ENCODE data around the gene NTHL1. TPM values are rescaled to one million over a fixed set of nuclear protein-coding genes. Genes with fewer than 3 reads are reported as not detected.

The NTHL1 gene
- total RNA-seq, 2 experiments from 2014 or later = 19.4 to 20.7 TPM

DNA sequence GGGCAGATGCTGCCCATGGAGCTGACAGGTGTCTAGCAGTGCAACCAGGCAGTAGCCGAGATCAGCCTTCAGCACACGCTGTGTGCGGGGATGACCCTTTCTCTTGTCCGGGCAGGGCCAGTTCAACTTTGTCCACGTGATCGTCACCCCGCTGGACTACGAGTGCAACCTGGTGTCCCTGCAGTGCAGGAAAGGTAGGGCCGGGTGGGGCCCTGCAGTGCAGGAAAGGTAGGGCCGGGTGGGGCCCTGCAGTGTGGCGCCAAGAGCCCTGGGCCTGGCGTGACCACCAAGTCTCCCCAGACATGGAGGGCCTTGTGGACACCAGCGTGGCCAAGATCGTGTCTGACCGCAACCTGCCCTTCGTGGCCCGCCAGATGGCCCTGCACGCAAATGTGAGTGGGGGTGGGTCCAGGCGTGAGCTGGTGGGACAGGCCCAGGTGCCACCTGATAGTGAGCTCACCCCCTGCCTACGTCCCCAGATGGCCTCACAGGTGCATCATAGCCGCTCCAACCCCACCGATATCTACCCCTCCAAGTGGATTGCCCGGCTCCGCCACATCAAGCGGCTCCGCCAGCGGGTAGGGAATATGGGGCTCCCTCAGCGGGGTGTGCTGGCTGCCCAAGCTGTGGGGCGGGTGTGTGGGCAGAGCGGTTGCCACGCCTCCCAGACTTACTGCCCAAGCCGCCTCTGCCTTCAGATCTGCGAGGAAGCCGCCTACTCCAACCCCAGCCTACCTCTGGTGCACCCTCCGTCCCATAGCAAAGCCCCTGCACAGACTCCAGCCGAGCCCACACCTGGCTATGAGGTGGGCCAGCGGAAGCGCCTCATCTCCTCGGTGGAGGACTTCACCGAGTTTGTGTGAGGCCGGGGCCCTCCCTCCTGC lies 40.4 kb upstream of the NTHL1 start:
- Mint-ChIP-seq H3K36me3 (no peaks in the 10 kb centered on the region), H3K4me3 (no peak overlapping the region), H3K27ac (no peak overlapping the region), H3K4me1 (no peaks in the 10 kb centered on the region), H3K27me3 (no peaks in the 10 kb centered on the region), H3K9me3 (no peaks in the 10 kb centered on the region)
- POLR2A ChIA-PET = no interaction called here
- no peak for DNase-seq
- ATAC-seq (ENCODE audit: low read depth) = no peak

GRCh38 chr16:2086812-2087747 lies 39.4 kb upstream of the NTHL1 start:
- DNase-seq = no peak
- no peak overlapping the region for H3K27ac Mint-ChIP-seq

GRCh38 chr16:2086106-2086742 lies 38.6 kb upstream of the NTHL1 start:
- POLR2A ChIA-PET = interaction anchor here (0.6 kb wide), 1 partner anchor 39 kb away, joined by 3 read pairs; the partner anchor contains the start of genes NTHL1 and TSC2
- no peaks in the 10 kb centered on the region for H3K4me1 Mint-ChIP-seq
- ATAC-seq (ENCODE audit: low read depth) = no peak
- no peak overlapping the region for H3K27ac Mint-ChIP-seq
- no peak for DNase-seq
- H3K4me3 Mint-ChIP-seq = no peak overlapping the region
- no peaks in the 10 kb centered on the region for H3K27me3 Mint-ChIP-seq
- no peaks in the 10 kb centered on the region for H3K9me3 Mint-ChIP-seq
- peaks cover 1% of the 10 kb centered on the region for H3K36me3 Mint-ChIP-seq

More at GRCh38 chr16:2086812-2087747, 39.4 kb upstream of the NTHL1 start:
- ATAC-seq (ENCODE audit: low read depth) = no peak
- peaks cover 1% of the 10 kb centered on the region for H3K36me3 Mint-ChIP-seq
- H3K4me1 Mint-ChIP-seq = no peaks in the 10 kb centered on the region
- H3K4me3 Mint-ChIP-seq = no peak overlapping the region
- no peaks in the 10 kb centered on the region for H3K27me3 Mint-ChIP-seq
- no peaks in the 10 kb centered on the region for H3K9me3 Mint-ChIP-seq
- POLR2A ChIA-PET = interaction anchor here (0.6 kb wide), 1 partner anchor 40 kb away, joined by 3 read pairs; the partner anchor contains the start of genes NTHL1 and TSC2

- no peaks in the 10 kb centered on the region for H3K4me1 Mint-ChIP-seq
- no peak for DNase-seq
- POLR2A ChIA-PET = no interaction called here
- no peaks in the 10 kb centered on the region for H3K27me3 Mint-ChIP-seq
- ATAC-seq (ENCODE audit: low read depth) = no peak
- H3K4me3 Mint-ChIP-seq = no peak overlapping the region
- peaks cover 1% of the 10 kb centered on the region for H3K36me3 Mint-ChIP-seq
- H3K9me3 Mint-ChIP-seq = no peaks in the 10 kb centered on the region
- H3K27ac Mint-ChIP-seq = no peak overlapping the region
Measured at GRCh38 chr16:2085669-2086068, 38.0 kb upstream of the NTHL1 start.

DNA sequence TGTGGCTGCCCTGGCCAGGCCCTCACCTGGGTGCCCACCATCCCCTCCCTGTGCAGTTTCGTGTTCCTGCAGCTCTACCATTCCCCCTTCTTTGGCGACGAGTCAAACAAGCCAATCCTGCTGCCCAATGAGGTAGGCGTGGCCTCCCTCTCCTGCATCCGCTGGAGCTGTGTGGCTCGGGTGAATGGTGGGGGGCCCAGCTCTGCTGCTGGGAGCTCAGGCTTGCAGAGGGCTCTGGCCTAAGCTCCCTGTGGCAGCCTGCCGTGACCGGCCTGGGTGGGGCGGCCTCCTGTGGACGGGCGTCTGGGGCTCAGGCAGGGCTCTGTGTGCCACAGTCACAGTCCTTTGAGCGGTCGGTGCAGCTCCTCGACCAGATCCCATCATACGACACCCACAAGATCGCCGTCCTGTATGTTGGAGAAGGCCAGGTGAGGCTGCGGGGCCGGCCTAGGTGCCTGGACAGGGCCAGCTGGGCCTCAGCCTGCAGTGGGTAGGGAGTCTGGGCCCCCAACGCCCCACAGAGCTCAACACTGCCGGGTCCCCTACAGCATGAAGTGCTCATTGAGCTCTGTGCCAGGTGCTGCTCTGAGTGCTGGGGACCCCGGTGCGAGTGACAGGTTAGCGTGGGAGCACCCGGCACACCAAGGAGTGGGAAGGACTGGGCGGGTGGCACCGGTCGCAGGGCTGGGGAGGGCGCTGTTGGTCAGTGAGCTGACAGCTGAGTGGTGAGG lies 37.4 kb upstream of the NTHL1 start:
- ATAC-seq (ENCODE audit: low read depth) (no peak), DNase-seq (no peak)
- Mint-ChIP-seq H3K27ac (no peak overlapping the region), H3K27me3 (no peaks in the 10 kb centered on the region), H3K9me3 (no peaks in the 10 kb centered on the region), H3K4me1 (no peaks in the 10 kb centered on the region), H3K4me3 (no peak overlapping the region), H3K36me3 (peaks cover 1% of the 10 kb centered on the region)
- POLR2A ChIA-PET = no interaction called here

DNA sequence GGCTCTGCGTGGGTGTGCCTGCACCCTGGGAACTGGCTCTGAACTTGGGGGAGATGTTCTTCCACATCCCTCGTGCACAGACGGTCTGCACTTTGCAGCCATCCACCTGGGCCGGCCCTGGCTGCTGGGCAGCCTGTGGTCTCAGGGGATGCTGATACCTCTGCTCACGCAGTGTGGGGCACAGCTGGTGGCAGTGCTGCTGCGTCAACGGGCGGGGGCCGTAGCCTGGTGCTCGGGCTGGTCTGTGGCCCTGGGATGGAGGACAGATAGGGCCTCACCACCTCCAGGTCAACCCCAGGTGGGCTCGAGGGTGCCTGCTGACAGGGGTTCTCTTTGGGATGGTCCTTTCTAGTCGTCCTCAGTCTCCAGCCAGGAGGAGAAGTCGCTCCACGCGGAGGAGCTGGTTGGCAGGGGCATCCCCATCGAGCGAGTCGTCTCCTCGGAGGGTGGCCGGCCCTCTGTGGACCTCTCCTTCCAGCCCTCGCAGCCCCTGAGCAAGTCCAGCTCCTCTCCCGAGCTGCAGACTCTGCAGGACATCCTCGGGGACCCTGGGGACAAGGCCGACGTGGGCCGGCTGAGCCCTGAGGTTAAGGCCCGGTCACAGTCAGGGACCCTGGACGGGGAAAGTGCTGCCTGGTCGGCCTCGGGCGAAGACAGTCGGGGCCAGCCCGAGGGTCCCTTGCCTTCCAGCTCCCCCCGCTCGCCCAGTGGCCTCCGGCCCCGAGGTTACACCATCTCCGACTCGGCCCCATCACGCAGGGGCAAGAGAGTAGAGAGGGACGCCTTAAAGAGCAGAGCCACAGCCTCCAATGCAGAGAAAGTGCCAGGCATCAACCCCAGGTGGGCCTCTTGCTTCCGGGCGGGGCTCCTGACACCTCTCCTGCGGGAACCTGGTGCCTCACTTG lies 36.5 kb upstream of the NTHL1 start:
- peaks cover 1% of the 10 kb centered on the region for H3K36me3 Mint-ChIP-seq
- H3K4me3 Mint-ChIP-seq = no peak overlapping the region
- H3K27ac Mint-ChIP-seq = no peak overlapping the region
- DNase-seq (no peak), ATAC-seq (ENCODE audit: low read depth) (no peak)
- H3K9me3 Mint-ChIP-seq = no peaks in the 10 kb centered on the region
- POLR2A ChIA-PET = no interaction called here
- no peaks in the 10 kb centered on the region for H3K4me1 Mint-ChIP-seq
- H3K27me3 Mint-ChIP-seq = no peaks in the 10 kb centered on the region

DNA sequence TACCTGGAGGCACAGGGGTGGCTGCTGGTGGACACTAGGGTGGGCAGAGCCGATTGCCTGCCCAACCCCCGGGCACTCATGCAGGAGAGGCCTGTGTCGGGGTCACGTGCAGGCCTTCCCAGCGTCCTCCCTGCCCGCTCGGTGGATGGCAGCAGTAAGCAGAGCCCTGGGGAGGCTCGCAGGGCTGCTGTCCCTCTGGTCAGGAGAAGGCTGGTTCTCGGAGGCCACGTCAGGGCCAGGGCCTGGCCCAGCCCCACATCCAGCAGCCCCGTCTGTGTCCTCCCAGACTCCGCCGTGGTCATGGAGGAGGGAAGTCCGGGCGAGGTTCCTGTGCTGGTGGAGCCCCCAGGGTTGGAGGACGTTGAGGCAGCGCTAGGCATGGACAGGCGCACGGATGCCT lies 35.8 kb upstream of the NTHL1 start:
- H3K27ac Mint-ChIP-seq = no peak overlapping the region
- ATAC-seq (ENCODE audit: low read depth) (no peak), DNase-seq (no peak)
- H3K27me3 Mint-ChIP-seq = no peaks in the 10 kb centered on the region
- H3K4me3 Mint-ChIP-seq = no peak overlapping the region
- H3K4me1 Mint-ChIP-seq = no peaks in the 10 kb centered on the region
- peaks cover 1% of the 10 kb centered on the region for H3K36me3 Mint-ChIP-seq
- no peaks in the 10 kb centered on the region for H3K9me3 Mint-ChIP-seq
- POLR2A ChIA-PET = no interaction called here

GRCh38 chr16:2082983-2083364 lies 35.3 kb upstream of the NTHL1 start:
- Mint-ChIP-seq H3K27ac (no peak overlapping the region), H3K4me1 (no peaks in the 10 kb centered on the region), H3K4me3 (no peak overlapping the region), H3K9me3 (no peaks in the 10 kb centered on the region), H3K27me3 (no peaks in the 10 kb centered on the region), H3K36me3 (peaks cover 1% of the 10 kb centered on the region)
- POLR2A ChIA-PET = no interaction called here
- no peak for DNase-seq
- no peak for ATAC-seq (ENCODE audit: low read depth)

- H3K27ac Mint-ChIP-seq = no peak overlapping the region
Measured at GRCh38 chr16:2082171-2082982, 34.7 kb upstream of the NTHL1 start.

DNA sequence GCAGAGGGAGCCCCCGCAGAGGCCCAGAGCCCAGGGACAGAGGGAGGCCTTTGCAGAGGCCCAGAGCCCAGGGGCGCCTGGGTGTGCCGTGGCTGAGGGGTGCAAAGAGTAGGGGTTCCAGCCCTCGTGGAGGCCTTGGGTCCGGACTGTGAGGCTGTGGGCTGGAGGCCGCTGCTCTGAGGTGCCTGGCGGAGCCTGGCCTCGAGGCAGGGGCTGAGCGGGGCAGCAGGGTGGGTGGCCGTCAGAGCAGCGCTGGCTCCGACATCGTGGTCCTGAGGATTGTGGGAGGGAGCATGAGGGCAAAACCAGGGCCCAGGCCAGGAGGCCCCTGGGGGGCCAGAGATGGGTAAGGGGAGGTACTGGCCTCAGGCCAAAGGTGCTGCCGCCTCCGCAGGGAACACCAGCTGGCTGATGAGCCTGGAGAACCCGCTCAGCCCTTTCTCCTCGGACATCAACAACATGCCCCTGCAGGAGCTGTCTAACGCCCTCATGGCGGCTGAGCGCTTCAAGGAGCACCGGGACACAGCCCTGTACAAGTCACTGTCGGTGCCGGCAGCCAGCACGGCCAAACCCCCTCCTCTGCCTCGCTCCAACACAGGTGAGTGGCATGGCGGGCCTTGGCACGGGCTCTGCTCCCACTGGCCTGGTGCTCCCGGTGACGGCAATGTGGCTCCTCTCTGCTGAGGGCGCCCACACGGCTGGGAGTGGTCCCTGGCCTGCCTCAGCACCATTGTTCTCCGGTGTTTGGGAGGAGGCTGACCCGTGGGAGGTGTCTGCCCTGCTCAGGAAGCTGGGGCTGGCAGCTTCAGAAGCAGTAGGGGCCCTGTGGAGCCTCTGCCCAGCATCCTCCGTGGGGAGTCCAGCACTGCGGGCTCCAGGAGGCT lies 33.8 kb upstream of the NTHL1 start:
- Mint-ChIP-seq H3K27me3 (no peaks in the 10 kb centered on the region), H3K9me3 (no peaks in the 10 kb centered on the region), H3K4me1 (no peaks in the 10 kb centered on the region), H3K4me3 (no peak overlapping the region), H3K36me3 (peaks cover 1% of the 10 kb centered on the region), H3K27ac (no peak overlapping the region)
- no peak for DNase-seq
- no peak for ATAC-seq (ENCODE audit: low read depth)
- POLR2A ChIA-PET = no interaction called here

More at GRCh38 chr16:2082171-2082982, 34.7 kb upstream of the NTHL1 start:
- H3K36me3 Mint-ChIP-seq = peaks cover 1% of the 10 kb centered on the region
- POLR2A ChIA-PET = no interaction called here
- no peak overlapping the region for H3K4me3 Mint-ChIP-seq
- H3K9me3 Mint-ChIP-seq = no peaks in the 10 kb centered on the region
- no peaks in the 10 kb centered on the region for H3K27me3 Mint-ChIP-seq
- no peak for DNase-seq
- no peak for ATAC-seq (ENCODE audit: low read depth)
- no peaks in the 10 kb centered on the region for H3K4me1 Mint-ChIP-seq

- Mint-ChIP-seq H3K36me3 (peaks cover 2% of the 10 kb centered on the region), H3K4me1 (no peaks in the 10 kb centered on the region), H3K4me3 (no peak overlapping the region), H3K27ac (no peak overlapping the region), H3K9me3 (no peaks in the 10 kb centered on the region), H3K27me3 (no peaks in the 10 kb centered on the region)
- ATAC-seq (ENCODE audit: low read depth) (no peak), DNase-seq (no peak)
- POLR2A ChIA-PET = interaction anchor here (1.2 kb wide), 1 partner anchor 32 kb away, joined by 3 read pairs; no protein-coding TSS in a partner anchor
Measured at GRCh38 chr16:2079991-2080390, 32.4 kb upstream of the NTHL1 start.

Measured in activated naive CD8-positive, alpha-beta T cell treated with anti-CD3 and anti-CD28 coated beads, Interleukin-2, amount 10 ng/mL, durations not matched to agents 7 days and 5 days (primary cell).